CD4-positive, alpha-beta T cell (primary cell): Measurements from ENCODE around the gene ERMARD. TPM values are rescaled to one million over a fixed set of nuclear protein-coding genes. Genes with fewer than 3 reads are reported as not detected.

ENCODE experiments used
- ATAC-seq: fragments of 200-7000 bp; cut with Tn5 transposase; one replicate; pipeline ENCODE4 v1.10.0; 2022; ENCODE audit warnings: mild to moderate bottlenecking; ENCODE audit not compliant: poor library complexity
- CTCF ChIA-PET: fragments of 350-600 bp; sonication (Branson Sonifier 250); formaldehyde crosslinking; loops from one replicate; lab custom pipeline; 2021; ENCODE audit warnings: antibody characterized with exemption, inconsistent platforms; lab: Charles Lee
- POLR2A ChIA-PET: fragments of 350-600 bp; sonication (Branson Sonifier 250); formaldehyde crosslinking; loops from one replicate; lab custom pipeline; 2021; ENCODE audit warnings: antibody characterized with exemption, inconsistent platforms; lab: Charles Lee
- DNase-seq, 14 experiments: peaks; one replicate each; pipeline ENCODE4 v3.0.0-alpha.2; 2013 to 2020; ENCODE audit warnings: mixed read lengths in 2 of 14
- H3K27ac ChIP-seq, 2 donors: one replicate each; pipeline versions ENCODE4 v1.5.1 to v1.7.0; 2013; ENCODE audit warnings: low read length in 2 of 2, low read depth in 1 of 2, mild to moderate bottlenecking in 1 of 2
- H3K27me3 ChIP-seq, 2 experiments: 1 replicate in 1 of 2; 2 replicates in 1 of 2; pipeline versions ENCODE4 v1.6.1 to v1.7.0; 2013; ENCODE audit warnings: low read length in 2 of 2, control low read depth in 1 of 2, mild to moderate bottlenecking in 1 of 2, moderate library complexity in 1 of 2; ENCODE audit not compliant: insufficient read depth in 2 of 2, control insufficient read depth in 1 of 2
- H3K36me3 ChIP-seq: one replicate; pipeline ENCODE4 v1.6.1; 2013; ENCODE audit warnings: low read length, control low read depth; ENCODE audit not compliant: insufficient read depth
- H3K4me1 ChIP-seq: one replicate; pipeline ENCODE4 v1.6.1; 2013; ENCODE audit warnings: low read length, control low read depth; ENCODE audit not compliant: insufficient read depth
- H3K4me3 ChIP-seq: one replicate; pipeline ENCODE4 v1.5.1; 2013; ENCODE audit warnings: mild to moderate bottlenecking, low read length, moderate library complexity
- H3K9me3 ChIP-seq, 2 experiments: 1 replicate in 1 of 2; 2 replicates in 1 of 2; pipeline versions ENCODE4 v1.6.1 to v1.7.0; 2013; ENCODE audit warnings: low read length in 2 of 2, mild to moderate bottlenecking in 2 of 2, control low read depth in 1 of 2, moderate library complexity in 1 of 2; ENCODE audit not compliant: control insufficient read depth in 1 of 2, insufficient read depth in 1 of 2
- H3K27ac Mint-ChIP-seq: one replicate; pipeline ENCODE4 v1.8.0; 2020; ENCODE audit warnings: mixed read lengths
- H3K27me3 Mint-ChIP-seq: one replicate; pipeline ENCODE4 v1.8.0; 2021; ENCODE audit warnings: mixed read lengths
- H3K36me3 Mint-ChIP-seq: one replicate; pipeline ENCODE4 v1.8.0; 2021; ENCODE audit warnings: low read depth, mixed read lengths
- H3K4me1 Mint-ChIP-seq: one replicate; pipeline ENCODE4 v1.8.0; 2021; ENCODE audit warnings: low read depth, mixed read lengths
- H3K4me3 Mint-ChIP-seq: one replicate; pipeline ENCODE4 v1.8.0; 2020; ENCODE audit warnings: mild to moderate bottlenecking, mixed read lengths
- H3K9me3 Mint-ChIP-seq: one replicate; pipeline ENCODE4 v1.8.0; 2020; ENCODE audit warnings: mixed read lengths
- CTCF ChIP-seq: fragments of 200-600 bp; IDR thresholded peaks from one replicate; pipeline ENCODE4 v1.8.0; 2022; ENCODE audit warnings: antibody characterized with exemption, mild to moderate bottlenecking
- intact Hi-C, 2 experiments: fragments of 100-400 bp; cut with DNase I in 1 of 2; cut with micrococcal nuclease in 1 of 2; formaldehyde crosslinking; loops; one replicate each; pipeline versions ENCODE4 v1.15.1 to v1.9.0; 2023 to 2025; cut with DNase I, micrococcal nuclease
- total RNA-seq, 174 experiments: library from RNA in 2 of 174; stranded (reverse) in 2 of 174; gene quantifications; one replicate each; pipeline ENCODE4 v1.2.3 and lab custom pipeline; 2021 to 2026

ERMARD gene
- total RNA-seq, 2 experiments from 2014 or later, result 24.2 to 26.2 TPM

- H3K27ac Mint-ChIP-seq, result no peak overlapping the region
- POLR2A ChIA-PET, result interaction anchor here (0.7 kb wide), 1 partner anchor 13 kb away, joined by 4 read pairs; no protein-coding TSS in a partner anchor
- H3K4me1 Mint-ChIP-seq, result peaks cover 53% of the 10 kb centered on the region
- no peak overlapping the region for H3K27ac ChIP-seq
- intact Hi-C loops, result no loop called here
- no peak overlapping the region for H3K4me3 ChIP-seq
- H3K4me1 ChIP-seq, result peaks cover 54% of the 10 kb centered on the region
- H3K27me3 Mint-ChIP-seq, result peaks cover 52% of the 10 kb centered on the region
- peaks cover 2% of the 10 kb centered on the region for H3K9me3 Mint-ChIP-seq
- DNase-seq (peak in 4 of 14 experiments; percentile 14 to 41 (median 21)), ATAC-seq (no peak)
- TF ChIP-seq CTCF, result no peak
- CTCF ChIA-PET, result interaction anchor here (1.9 kb wide), 1 partner anchor 13 kb away, joined by 7 read pairs; no protein-coding TSS in a partner anchor
- no peaks in the 10 kb centered on the region for H3K36me3 ChIP-seq
- H3K27me3 ChIP-seq, result peaks cover 12 to 14% of the 10 kb centered on the region in 2 experiments
- no peaks in the 10 kb centered on the region for H3K36me3 Mint-ChIP-seq
- no peaks in the 10 kb centered on the region for H3K9me3 ChIP-seq
- peak overlapping the region; percentile 20 for H3K4me3 Mint-ChIP-seq
Observed at GRCh38 chr6:169803271-169803811, 51.9 kb downstream of the ERMARD start.

GRCh38 chr6:169803816-169804340 lies 52.5 kb downstream of the ERMARD start:
- no peak overlapping the region for H3K27ac Mint-ChIP-seq
- POLR2A ChIA-PET, result interaction anchor here (1.0 kb wide), 1 partner anchor 52 kb away, joined by 3 read pairs; the partner anchor contains the start of gene ERMARD

GRCh38 chr6:169804427-169804826 lies 53.0 kb downstream of the ERMARD start:
- H3K36me3 Mint-ChIP-seq, result no peaks in the 10 kb centered on the region
- Histone ChIP-seq H3K9me3 (no peaks in the 10 kb centered on the region), H3K27me3 (peaks cover 11 to 12% of the 10 kb centered on the region in 2 experiments), H3K36me3 (no peaks in the 10 kb centered on the region), H3K4me3 (no peak overlapping the region), H3K4me1 (peaks cover 59% of the 10 kb centered on the region), H3K27ac (no peak overlapping the region)
- peaks cover 2% of the 10 kb centered on the region for H3K9me3 Mint-ChIP-seq
- ChIA-PET POLR2A (interaction anchor here (1.0 kb wide), 1 partner anchor 52 kb away, joined by 3 read pairs; the partner anchor contains the start of gene ERMARD), CTCF (interaction anchor here (1.9 kb wide), 1 partner anchor 14 kb away, joined by 7 read pairs; no protein-coding TSS in a partner anchor)
- H3K4me1 Mint-ChIP-seq, result peaks cover 54% of the 10 kb centered on the region
- peaks cover 44% of the 10 kb centered on the region for H3K27me3 Mint-ChIP-seq
- H3K4me3 Mint-ChIP-seq, result no peak overlapping the region
- DNase-seq (no peak), ATAC-seq (no peak)
- intact Hi-C loops, result no loop called here
- H3K27ac Mint-ChIP-seq, result no peak overlapping the region
- no peak for TF ChIP-seq CTCF

More at GRCh38 chr6:169803816-169804340, 52.5 kb downstream of the ERMARD start:
- CTCF ChIA-PET, result interaction anchor here (1.9 kb wide), 1 partner anchor 14 kb away, joined by 7 read pairs; no protein-coding TSS in a partner anchor
- Mint-ChIP-seq H3K9me3 (peaks cover 2% of the 10 kb centered on the region), H3K4me3 (peak overlapping the region; percentile 20), H3K27me3 (peaks cover 47% of the 10 kb centered on the region), H3K36me3 (no peaks in the 10 kb centered on the region), H3K4me1 (peaks cover 53% of the 10 kb centered on the region)
- ATAC-seq, result no peak
- TF ChIP-seq CTCF, result no peak
- H3K4me1 ChIP-seq, result peaks cover 59% of the 10 kb centered on the region
- intact Hi-C loops, result no loop called here
- H3K36me3 ChIP-seq, result no peaks in the 10 kb centered on the region
- DNase-seq, result no peak
- H3K27me3 ChIP-seq, result peaks cover 12 to 14% of the 10 kb centered on the region in 2 experiments
- H3K4me3 ChIP-seq, result no peak overlapping the region
- H3K9me3 ChIP-seq, result no peaks in the 10 kb centered on the region
- H3K27ac ChIP-seq, result no peak overlapping the region
